ENCODE data around the gene CHSY1.

GRCh38 chr15:101156509-101157159, 95.2 kb downstream of the CHSY1 start:
- TF ChIP-seq, protein P1, sequence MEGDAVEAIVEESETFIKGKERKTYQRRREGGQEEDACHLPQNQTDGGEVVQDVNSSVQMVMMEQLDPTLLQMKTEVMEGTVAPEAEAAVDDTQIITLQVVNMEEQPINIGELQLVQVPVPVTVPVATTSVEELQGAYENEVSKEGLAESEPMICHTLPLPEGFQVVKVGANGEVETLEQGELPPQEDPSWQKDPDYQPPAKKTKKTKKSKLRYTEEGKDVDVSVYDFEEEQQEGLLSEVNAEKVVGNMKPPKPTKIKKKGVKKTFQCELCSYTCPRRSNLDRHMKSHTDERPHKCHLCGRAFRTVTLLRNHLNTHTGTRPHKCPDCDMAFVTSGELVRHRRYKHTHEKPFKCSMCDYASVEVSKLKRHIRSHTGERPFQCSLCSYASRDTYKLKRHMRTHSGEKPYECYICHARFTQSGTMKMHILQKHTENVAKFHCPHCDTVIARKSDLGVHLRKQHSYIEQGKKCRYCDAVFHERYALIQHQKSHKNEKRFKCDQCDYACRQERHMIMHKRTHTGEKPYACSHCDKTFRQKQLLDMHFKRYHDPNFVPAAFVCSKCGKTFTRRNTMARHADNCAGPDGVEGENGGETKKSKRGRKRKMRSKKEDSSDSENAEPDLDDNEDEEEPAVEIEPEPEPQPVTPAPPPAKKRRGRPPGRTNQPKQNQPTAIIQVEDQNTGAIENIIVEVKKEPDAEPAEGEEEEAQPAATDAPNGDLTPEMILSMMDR (IDR thresholded peaks at IDR 0.05) = no peak
- TF ChIP-seq ZNF121 (CRISPR knock-in tag; IDR thresholded peaks at IDR 0.05) (no peak), JUN (CRISPR knock-in tag; IDR thresholded peaks at IDR 0.05) (no peak), NFYB (CRISPR knock-in tag; conservative IDR thresholded peaks at IDR 0.05; ENCODE audit: low read depth) (no peak), CREB1 (CRISPR knock-in tag; IDR thresholded peaks at IDR 0.05) (no peak), ZNF512 (CRISPR knock-in tag; IDR thresholded peaks at IDR 0.05; ENCODE audit: borderline replicate concordance) (no peak)
- TF ChIP-seq, protein P2, sequence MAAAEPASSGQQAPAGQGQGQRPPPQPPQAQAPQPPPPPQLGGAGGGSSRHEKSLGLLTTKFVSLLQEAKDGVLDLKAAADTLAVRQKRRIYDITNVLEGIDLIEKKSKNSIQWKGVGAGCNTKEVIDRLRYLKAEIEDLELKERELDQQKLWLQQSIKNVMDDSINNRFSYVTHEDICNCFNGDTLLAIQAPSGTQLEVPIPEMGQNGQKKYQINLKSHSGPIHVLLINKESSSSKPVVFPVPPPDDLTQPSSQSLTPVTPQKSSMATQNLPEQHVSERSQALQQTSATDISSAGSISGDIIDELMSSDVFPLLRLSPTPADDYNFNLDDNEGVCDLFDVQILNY (CRISPR knock-in tag; IDR thresholded peaks at IDR 0.05) = no peak

All from WTC11 (cell line).